Measurements from ENCODE around the gene TUBGCP6. TPM values are rescaled to one million over a fixed set of nuclear protein-coding genes. Genes with fewer than 3 reads are reported as not detected.
"Not testable (repeated sequence)": the region's sequence is repeated elsewhere in the genome, so short reads cannot be mapped to it uniquely, and the experiment has no call there.

The TUBGCP6 gene
- polyA plus RNA-seq, 3 donors = 30.9 to 33.9 (median 32.4) TPM

GRCh38 chr22:50173311-50173982 lies 71.4 kb downstream of the TUBGCP6 start:
- WGBS, 3 donors = 69 to 83% (median 70%) methylated on average over 26 of the region's 26 CpGs

GRCh38 chr22:50171965-50172421 lies 72.8 kb downstream of the TUBGCP6 start:
- H3K27ac ChIP-seq (ENCODE audit: low read depth, low read length) = no peak overlapping the region
- WGBS, 3 donors = 75 to 82% (median 78%) methylated on average over 13 of the region's 13 CpGs

More at GRCh38 chr22:50173311-50173982, 71.4 kb downstream of the TUBGCP6 start:
- no peak overlapping the region for H3K27ac ChIP-seq (ENCODE audit: low read depth, low read length)

- WGBS, 3 donors = 76 to 79% (median 77%) methylated on average over 15 of the region's 15 CpGs
- H3K27ac ChIP-seq (ENCODE audit: low read depth, low read length) = no peak overlapping the region
Measured at GRCh38 chr22:50171319-50171964, 73.4 kb downstream of the TUBGCP6 start.

GRCh38 chr22:50170453-50171318 lies 74.1 kb downstream of the TUBGCP6 start, which contains the start of gene PANX2:
Gene PANX2, plus strand, starts transcription at chr22:50170731. Its CDS starts 0 bp downstream, at chr22:50170731.
- H3K27ac ChIP-seq (ENCODE audit: low read depth, low read length) = no peak within 1 kb of the TSS
- 10 to 25% (median 13%) methylated on average over 41 to 92 of the region's 105 CpGs for WGBS, 3 donors

- WGBS, 3 donors = 0 to 2% (median 2%) methylated on average over 30 to 70 of the region's 70 CpGs
Measured at GRCh38 chr22:50169774-50170341, 75.0 kb downstream of the TUBGCP6 start.

GRCh38 chr22:50169181-50169759 lies 75.6 kb downstream of the TUBGCP6 start:
- H3K27ac ChIP-seq (ENCODE audit: low read depth, low read length) = no peak overlapping the region
- WGBS, 3 donors = 8 to 13% (median 11%) methylated on average over 29 to 34 of the region's 36 CpGs

More at GRCh38 chr22:50169774-50170341, 75.0 kb downstream of the TUBGCP6 start:
- no peak overlapping the region for H3K27ac ChIP-seq (ENCODE audit: low read depth, low read length)

GRCh38 chr22:50168490-50169180 lies 76.2 kb downstream of the TUBGCP6 start:
- WGBS, 3 donors = 42 to 87% (median 86%) methylated on average over 5 of the region's 5 CpGs
- not testable (repeated sequence) for H3K27ac ChIP-seq (ENCODE audit: low read depth, low read length)

- H3K27ac ChIP-seq (ENCODE audit: low read depth, low read length) = no peak overlapping the region
- 46 to 75% (median 66%) methylated on average over 11 of the region's 11 CpGs for WGBS, 3 donors
Measured at GRCh38 chr22:50167689-50168489, 76.9 kb downstream of the TUBGCP6 start.

Other genes starting within 250 kb of the TUBGCP6 start
- gene IL17REL, start 232.3 kb downstream of the TUBGCP6 start, polyA plus RNA-seq = under 1 TPM in 2 of 3 donors, not detected in 1; 0.03 to 0.11 TPM
- not detected for gene TTLL8, start 186.7 kb downstream of the TUBGCP6 start, polyA plus RNA-seq
- gene MLC1, start 159.6 kb downstream of the TUBGCP6 start, polyA plus RNA-seq = under 1 TPM in 2 of 3 donors, not detected in 1; 0.08 to 0.16 TPM
- under 1 TPM; 0.31 to 0.92 (median 0.79) TPM for gene MOV10L1, start 155.0 kb downstream of the TUBGCP6 start, polyA plus RNA-seq
- gene PANX2, start 74.3 kb downstream of the TUBGCP6 start, polyA plus RNA-seq = under 1 TPM; 0.34 to 0.46 (median 0.36) TPM
- 10 to 100 TPM; 25.8 to 79.1 (median 38.9) TPM for gene TRABD, start 59.1 kb downstream of the TUBGCP6 start, polyA plus RNA-seq
- 10 to 100 TPM; 21.3 to 22.3 (median 21.4) TPM for gene SELENOO, start 44.0 kb downstream of the TUBGCP6 start, polyA plus RNA-seq
- 10 to 100 TPM; 23.7 to 30.9 (median 24.0) TPM for gene HDAC10, start 6.2 kb upstream of the TUBGCP6 start, polyA plus RNA-seq
- 10 to 100 TPM in 2 of 3 donors, 1 to 10 TPM in 1; 4.7 to 17.6 (median 15.7) TPM for gene MAPK12, start 16.7 kb upstream of the TUBGCP6 start, polyA plus RNA-seq
- 10 to 100 TPM in 2 of 3 donors, 1 to 10 TPM in 1; 7.9 to 47.1 (median 46.4) TPM for gene MAPK11, start 25.4 kb upstream of the TUBGCP6 start, polyA plus RNA-seq
- 10 to 100 TPM; 41.6 to 80.4 (median 67.8) TPM for gene PLXNB2, start 62.6 kb upstream of the TUBGCP6 start, polyA plus RNA-seq
- 1 to 10 TPM; 2.0 to 4.0 (median 2.5) TPM for gene DENND6B, start 82.0 kb upstream of the TUBGCP6 start, polyA plus RNA-seq
- 10 to 100 TPM; 25.1 to 41.1 (median 36.9) TPM for gene PPP6R2, start 98.3 kb upstream of the TUBGCP6 start, polyA plus RNA-seq
- 10 to 100 TPM; 36.5 to 41.9 (median 41.8) TPM for gene SBF1, start 230.0 kb upstream of the TUBGCP6 start, polyA plus RNA-seq
- 1 to 10 TPM in 1 of 3 donors, under 1 TPM in 1, not detected in 1; 0.31 to 6.1 TPM for gene ADM2, start 236.5 kb upstream of the TUBGCP6 start, polyA plus RNA-seq
- gene MIOX, start 241.8 kb upstream of the TUBGCP6 start, polyA plus RNA-seq = under 1 TPM in 1 of 3 donors, not detected in 2; 0.38 TPM

Measured in adipose tissue (tissue), 3 donors.